ENCODE data around the gene IGLL5.

The IGLL5 gene

DNA sequence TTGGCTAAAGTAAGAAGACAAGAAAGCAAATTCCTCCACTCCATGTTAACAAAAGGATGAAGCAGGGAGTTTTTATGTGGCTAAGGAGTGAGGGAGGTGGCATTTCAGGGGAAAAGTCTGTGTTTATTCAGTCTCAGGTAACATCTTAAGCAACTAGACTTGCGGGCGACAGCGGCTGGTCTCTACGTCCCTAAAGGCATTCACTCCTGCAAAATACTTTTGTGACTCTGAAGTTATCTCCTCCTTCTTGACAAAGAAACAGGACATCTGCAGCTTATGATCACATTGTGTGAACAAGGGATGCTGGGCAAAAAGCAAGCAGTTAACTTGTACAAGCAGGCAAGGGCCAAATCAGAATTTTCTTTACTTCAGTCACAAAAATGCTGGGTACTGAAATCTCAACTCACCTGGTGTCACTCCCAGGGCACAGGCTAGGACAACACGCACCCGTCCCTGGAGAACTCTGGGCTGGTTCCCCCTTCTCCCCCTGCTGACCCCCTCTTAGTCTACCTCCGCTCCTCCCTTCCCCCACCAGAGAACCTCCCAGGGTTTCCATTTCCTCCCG is 38.3 kb downstream of the IGLL5 start:
- Histone ChIP-seq H3K9me3 (replicated peaks; ENCODE audit: insufficient read depth, low read length) (no peaks in the 10 kb centered on the region), H3K4me1 (ENCODE audit: low read length) (peaks cover 53% of the 10 kb centered on the region), H4K20me1 (ENCODE audit: insufficient read depth, low read length) (no peaks in the 10 kb centered on the region), H2AFZ (ENCODE audit: low read length) (no peak overlapping the region), H3K9me2 (replicated peaks; ENCODE audit: insufficient read depth, low read length) (no peaks in the 10 kb centered on the region), H3K27ac (ENCODE audit: low read length) (peak overlapping the region; percentile 26; the same call in 1 of the 2 replicates), H3K27me3 (replicated peaks; ENCODE audit: insufficient read depth, low read length) (no peaks in the 10 kb centered on the region), H3K4me2 (ENCODE audit: low read depth, low read length) (no peak overlapping the region), H3K79me2 (ENCODE audit: low read length) (peaks cover 29% of the 10 kb centered on the region), H3K9ac (ENCODE audit: low read length) (no peak overlapping the region), H3K4me3 (ENCODE audit: low read length) (no peak overlapping the region), H3K36me3 (replicated peaks; ENCODE audit: insufficient read depth, low read length) (no peaks in the 10 kb centered on the region), H3F3A (ENCODE audit: insufficient read depth, low read length) (peaks cover 38% of the 10 kb centered on the region)
- no peak for DNase-seq
- TF ChIP-seq EZH2 (optimal IDR thresholded peaks at IDR 0.05; ENCODE audit: low read depth, low read length) (no peak), EZH2phosphoT487 (IDR thresholded peaks at IDR 0.05; ENCODE audit: low read length) (no peak)
- TF ChIP-seq, protein P1, sequence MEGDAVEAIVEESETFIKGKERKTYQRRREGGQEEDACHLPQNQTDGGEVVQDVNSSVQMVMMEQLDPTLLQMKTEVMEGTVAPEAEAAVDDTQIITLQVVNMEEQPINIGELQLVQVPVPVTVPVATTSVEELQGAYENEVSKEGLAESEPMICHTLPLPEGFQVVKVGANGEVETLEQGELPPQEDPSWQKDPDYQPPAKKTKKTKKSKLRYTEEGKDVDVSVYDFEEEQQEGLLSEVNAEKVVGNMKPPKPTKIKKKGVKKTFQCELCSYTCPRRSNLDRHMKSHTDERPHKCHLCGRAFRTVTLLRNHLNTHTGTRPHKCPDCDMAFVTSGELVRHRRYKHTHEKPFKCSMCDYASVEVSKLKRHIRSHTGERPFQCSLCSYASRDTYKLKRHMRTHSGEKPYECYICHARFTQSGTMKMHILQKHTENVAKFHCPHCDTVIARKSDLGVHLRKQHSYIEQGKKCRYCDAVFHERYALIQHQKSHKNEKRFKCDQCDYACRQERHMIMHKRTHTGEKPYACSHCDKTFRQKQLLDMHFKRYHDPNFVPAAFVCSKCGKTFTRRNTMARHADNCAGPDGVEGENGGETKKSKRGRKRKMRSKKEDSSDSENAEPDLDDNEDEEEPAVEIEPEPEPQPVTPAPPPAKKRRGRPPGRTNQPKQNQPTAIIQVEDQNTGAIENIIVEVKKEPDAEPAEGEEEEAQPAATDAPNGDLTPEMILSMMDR (IDR thresholded peaks at IDR 0.05; ENCODE audit: low read length): no peak

DNA sequence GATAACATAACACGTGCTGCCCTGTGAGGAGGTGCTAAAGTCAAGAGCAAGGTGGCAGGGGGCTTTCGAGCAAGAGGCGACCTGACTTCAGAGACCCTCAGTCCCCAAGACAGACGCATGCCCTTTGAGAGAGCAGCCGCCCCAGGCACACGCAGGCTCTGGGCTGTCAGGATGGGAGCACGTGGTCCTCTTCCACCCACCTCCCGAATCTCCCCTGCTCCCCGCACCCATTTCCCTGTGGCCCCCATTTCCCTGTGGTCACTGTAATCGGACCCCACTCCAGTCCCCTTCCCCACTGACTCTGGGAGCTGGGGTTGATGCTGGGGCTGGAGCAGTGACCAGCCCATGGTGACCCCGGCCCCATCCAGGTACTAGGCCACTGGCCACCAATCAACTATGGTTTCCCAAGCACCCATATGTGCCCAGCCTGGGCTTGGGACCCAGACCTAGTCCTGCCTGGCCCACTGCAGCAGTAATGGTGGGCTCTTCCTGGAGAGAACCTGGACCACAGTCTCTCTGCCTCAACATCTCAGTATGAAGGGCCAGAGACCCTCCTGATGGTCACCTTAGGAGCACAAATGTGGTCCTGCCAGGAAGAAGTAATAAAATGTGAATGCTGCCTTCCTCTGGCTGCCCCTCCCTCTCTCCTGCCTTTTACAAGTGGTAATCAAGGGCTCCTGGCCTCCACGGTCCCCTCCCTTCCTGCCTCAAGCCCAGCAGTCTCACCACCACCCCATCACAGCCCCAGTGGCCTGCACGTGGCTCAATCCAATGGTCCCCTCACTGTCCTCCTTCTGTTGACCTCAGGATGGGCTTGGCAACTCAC is 39.0 kb downstream of the IGLL5 start:
- H3K9ac ChIP-seq (ENCODE audit: low read length): no peak overlapping the region
- no peak overlapping the region for H3K4me3 ChIP-seq (ENCODE audit: low read length)
- H3K27ac ChIP-seq (ENCODE audit: low read length): peak overlapping the region; percentile 26; the same call in 1 of the 2 replicates
- H3K79me2 ChIP-seq (ENCODE audit: low read length): peaks cover 36% of the 10 kb centered on the region
- H3K27me3 ChIP-seq (replicated peaks; ENCODE audit: insufficient read depth, low read length): no peaks in the 10 kb centered on the region
- no peak overlapping the region for H3K4me2 ChIP-seq (ENCODE audit: low read depth, low read length)
- no peaks in the 10 kb centered on the region for H3K36me3 ChIP-seq (replicated peaks; ENCODE audit: insufficient read depth, low read length)
- TF ChIP-seq EZH2phosphoT487 (IDR thresholded peaks at IDR 0.05; ENCODE audit: low read length) (no peak), EZH2 (optimal IDR thresholded peaks at IDR 0.05; ENCODE audit: low read depth, low read length) (no peak)
- TF ChIP-seq, protein P1 (IDR thresholded peaks at IDR 0.05; ENCODE audit: low read length): no peak
- H3K4me1 ChIP-seq (ENCODE audit: low read length): peaks cover 60% of the 10 kb centered on the region
- peaks cover 45% of the 10 kb centered on the region for H3F3A ChIP-seq (ENCODE audit: insufficient read depth, low read length)
- no peaks in the 10 kb centered on the region for H3K9me3 ChIP-seq (replicated peaks; ENCODE audit: insufficient read depth, low read length)
- no peaks in the 10 kb centered on the region for H4K20me1 ChIP-seq (ENCODE audit: insufficient read depth, low read length)
- no peak for DNase-seq
- no peaks in the 10 kb centered on the region for H3K9me2 ChIP-seq (replicated peaks; ENCODE audit: insufficient read depth, low read length)
- no peak overlapping the region for H2AFZ ChIP-seq (ENCODE audit: low read length)

DNA sequence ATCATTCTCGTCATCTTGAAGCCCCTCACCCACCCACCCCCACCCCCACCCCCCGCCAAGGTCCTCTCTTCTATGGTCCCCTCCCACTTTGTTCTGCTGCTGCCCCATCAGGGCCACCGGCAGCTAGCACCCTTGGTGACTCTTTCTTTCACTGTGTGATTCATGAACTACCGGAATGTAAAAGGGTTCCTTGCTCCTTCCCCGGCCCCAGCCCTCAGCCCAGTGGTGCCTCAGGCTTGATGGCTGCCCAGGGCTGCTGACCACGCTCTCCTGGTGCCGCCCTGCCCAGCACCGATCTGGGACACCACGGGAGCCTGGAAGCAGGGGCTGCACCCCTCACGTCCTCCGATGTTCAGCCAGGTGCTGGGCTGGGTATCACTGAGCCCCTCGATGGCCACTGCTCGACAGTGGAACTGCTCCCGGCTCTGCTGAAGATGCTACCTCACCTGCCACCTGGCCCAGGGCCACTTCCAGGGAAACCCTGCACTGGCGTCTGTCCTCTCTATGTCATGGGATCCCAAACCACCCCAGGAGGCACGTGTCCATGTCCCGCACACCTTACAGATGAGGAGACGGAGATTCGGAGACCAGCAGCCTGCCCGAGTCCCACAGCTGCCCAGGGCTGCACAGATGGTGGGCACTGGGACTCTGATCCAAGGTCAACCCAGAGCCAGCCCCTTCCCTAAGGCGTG is 39.7 kb downstream of the IGLL5 start:
- Histone ChIP-seq H2AFZ (ENCODE audit: low read length) (no peak overlapping the region), H3K9me3 (replicated peaks; ENCODE audit: insufficient read depth, low read length) (no peaks in the 10 kb centered on the region), H3K27me3 (replicated peaks; ENCODE audit: insufficient read depth, low read length) (no peaks in the 10 kb centered on the region), H3F3A (ENCODE audit: insufficient read depth, low read length) (peaks cover 50% of the 10 kb centered on the region), H3K79me2 (ENCODE audit: low read length) (peaks cover 40% of the 10 kb centered on the region), H3K27ac (ENCODE audit: low read length) (peak overlapping the region; percentile 99), H3K36me3 (replicated peaks; ENCODE audit: insufficient read depth, low read length) (no peaks in the 10 kb centered on the region), H3K4me3 (ENCODE audit: low read length) (no peak overlapping the region), H3K4me1 (ENCODE audit: low read length) (peaks cover 67% of the 10 kb centered on the region), H3K9ac (ENCODE audit: low read length) (peak overlapping the region; percentile 93; the same call in 1 of the 2 replicates), H3K4me2 (ENCODE audit: low read depth, low read length) (peak overlapping the region; percentile 70; the same call in 1 of the 2 replicates), H3K9me2 (replicated peaks; ENCODE audit: insufficient read depth, low read length) (no peaks in the 10 kb centered on the region), H4K20me1 (ENCODE audit: insufficient read depth, low read length) (no peaks in the 10 kb centered on the region)
- DNase-seq: no peak
- TF ChIP-seq EZH2phosphoT487 (IDR thresholded peaks at IDR 0.05; ENCODE audit: low read length) (no peak), EZH2 (optimal IDR thresholded peaks at IDR 0.05; ENCODE audit: low read depth, low read length) (no peak)
- TF ChIP-seq, protein P1 (IDR thresholded peaks at IDR 0.05; ENCODE audit: low read length): no peak
